ENCODE data around the gene ATP5PF.
A peak's percentile ranks its signal among the peaks of the same experiment; 100 is the strongest.
"Not testable (repeated sequence)": the region's sequence is repeated elsewhere in the genome, so short reads cannot be mapped to it uniquely, and the experiment has no call there.

Gene ATP5PF, protein sequence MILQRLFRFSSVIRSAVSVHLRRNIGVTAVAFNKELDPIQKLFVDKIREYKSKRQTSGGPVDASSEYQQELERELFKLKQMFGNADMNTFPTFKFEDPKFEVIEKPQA

DNA sequence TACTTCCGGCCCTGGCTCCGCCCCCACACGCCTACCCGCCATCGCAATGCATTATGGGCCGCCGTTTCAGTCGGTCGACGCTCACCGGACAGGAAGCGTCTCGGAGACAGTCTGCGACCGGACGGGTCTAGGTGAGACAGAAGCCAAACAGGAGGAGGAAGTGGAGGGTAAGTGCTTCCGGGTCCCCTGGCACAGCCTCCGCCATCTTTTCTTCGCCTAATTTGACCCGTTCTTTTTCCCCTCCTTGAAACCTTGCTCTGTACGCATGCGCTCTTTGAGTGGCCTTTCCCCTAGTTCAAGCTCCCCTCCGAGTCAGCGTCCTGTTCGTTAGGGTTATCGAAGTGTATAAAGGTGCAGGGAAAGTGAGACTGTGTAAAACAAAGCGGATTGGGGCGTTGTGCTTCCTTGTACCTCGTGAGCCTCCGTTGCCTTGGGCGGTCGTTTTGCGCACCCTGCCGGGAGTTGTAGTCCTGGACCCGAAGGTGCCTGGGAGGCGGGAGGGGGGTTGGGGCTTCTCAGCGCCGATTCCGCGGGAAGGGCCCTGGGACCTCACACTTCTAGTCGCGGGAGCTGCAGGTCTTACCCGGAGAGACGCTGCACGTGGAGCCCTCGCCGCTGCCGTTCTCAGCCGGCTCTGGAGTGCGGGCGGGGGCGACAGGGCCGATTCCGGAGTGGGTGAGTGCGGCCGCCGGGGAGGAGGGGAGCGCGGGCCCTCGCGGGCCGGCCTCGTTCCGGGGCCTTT, at the start of gene ATP5PF, which contains the start of gene GABPA:
Gene ATP5PF, minus strand, starts transcription at position 1 of the 742 bp plus-strand sequence. CDS start 5,110 bp downstream, outside the sequence.
Gene GABPA, plus strand, starts transcription at position 69 of the 742 bp plus-strand sequence. CDS start 6,627 bp downstream, outside the sequence.
- peak; percentile 100 for DNase-seq (ENCODE audit: low read depth)

DNA sequence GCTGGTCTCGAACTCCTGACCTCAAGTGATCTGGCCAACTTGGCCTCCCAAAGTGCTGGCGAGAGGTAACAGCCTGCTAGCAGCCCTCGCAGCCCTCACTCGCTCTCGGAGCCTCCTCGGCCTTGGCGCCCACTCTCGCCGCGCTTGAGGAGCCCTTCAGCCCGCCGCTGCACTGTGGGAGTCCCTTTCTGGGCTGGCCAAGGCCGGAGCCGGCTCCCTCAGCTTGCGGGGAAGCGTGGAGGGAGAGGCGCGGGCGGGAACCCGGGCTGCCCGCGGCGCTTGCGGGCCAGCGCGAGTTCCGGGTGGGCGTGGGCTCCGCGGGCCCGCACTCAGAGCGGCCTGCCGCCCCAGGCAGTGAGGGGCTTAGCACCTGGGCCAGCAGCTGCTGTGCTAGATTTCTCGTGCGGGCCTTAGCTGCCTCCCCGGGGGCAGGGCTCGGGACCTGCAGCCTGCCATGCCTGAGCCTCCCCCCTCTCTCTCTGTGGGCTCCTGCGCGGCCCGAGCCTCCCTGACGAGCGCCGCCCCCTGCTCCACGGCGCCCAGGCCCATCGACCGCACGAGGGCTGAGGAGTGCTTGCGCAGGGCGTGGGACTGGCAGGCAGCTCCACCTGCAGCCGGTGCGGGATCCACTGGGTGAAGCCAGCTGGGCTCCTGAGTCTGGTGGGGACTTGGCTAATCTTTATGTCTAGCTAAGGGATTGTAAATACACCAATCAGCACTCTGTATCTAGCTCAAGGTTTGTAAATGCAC, 43.6 kb upstream of the ATP5PF start:
- DNase-seq (ENCODE audit: low read depth) = not testable (repeated sequence)

DNA sequence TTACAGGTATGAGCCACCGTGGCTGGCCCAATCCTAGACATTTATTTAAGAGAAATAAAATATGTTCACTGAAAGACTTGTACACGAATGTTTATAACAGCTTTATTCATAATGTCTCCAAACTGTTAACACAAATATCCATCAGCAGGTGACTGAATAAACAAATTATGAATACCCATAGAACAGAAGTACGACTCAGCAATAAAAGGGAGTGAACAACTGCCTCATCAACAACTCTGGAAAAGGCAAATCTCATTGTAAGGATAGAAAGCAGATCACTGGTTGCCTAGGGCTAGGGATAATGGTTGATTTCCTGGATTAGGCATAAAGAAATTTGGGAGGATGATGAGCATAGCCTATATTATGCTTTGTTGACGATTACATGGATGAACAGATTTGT, 41.7 kb upstream of the ATP5PF start:
- DNase-seq (ENCODE audit: low read depth) = no peak

- DNase-seq (ENCODE audit: low read depth) = no peak
Measured at GRCh38 chr21:25772686-25773085, 38.0 kb upstream of the ATP5PF start.

- DNase-seq (ENCODE audit: low read depth) = no peak
Measured at GRCh38 chr21:25767921-25768320, 33.2 kb upstream of the ATP5PF start.

GRCh38 chr21:25764065-25764464, 29.4 kb upstream of the ATP5PF start:
- no peak for DNase-seq (ENCODE audit: low read depth)

DNA sequence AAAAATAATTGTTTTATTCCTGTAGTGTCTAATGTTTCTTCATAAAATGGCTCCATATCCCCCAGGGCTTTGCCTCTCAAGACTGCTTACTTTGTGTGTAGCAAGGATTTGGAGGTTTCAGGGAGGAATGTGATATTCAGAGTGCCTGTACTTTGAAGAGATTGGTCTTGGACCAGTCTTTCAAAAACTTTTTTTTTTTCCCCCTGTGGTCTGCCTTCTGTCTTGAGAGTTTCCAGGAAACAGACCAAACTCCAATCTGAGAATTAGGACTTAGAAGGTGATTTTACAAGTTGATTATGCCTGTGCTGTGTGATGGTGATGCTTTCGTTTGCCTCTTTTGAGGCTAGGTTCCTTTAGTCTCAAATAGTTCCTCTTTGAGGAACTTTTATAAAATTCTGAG, 26.0 kb upstream of the ATP5PF start:
- DNase-seq (ENCODE audit: low read depth) = no peak

DNA sequence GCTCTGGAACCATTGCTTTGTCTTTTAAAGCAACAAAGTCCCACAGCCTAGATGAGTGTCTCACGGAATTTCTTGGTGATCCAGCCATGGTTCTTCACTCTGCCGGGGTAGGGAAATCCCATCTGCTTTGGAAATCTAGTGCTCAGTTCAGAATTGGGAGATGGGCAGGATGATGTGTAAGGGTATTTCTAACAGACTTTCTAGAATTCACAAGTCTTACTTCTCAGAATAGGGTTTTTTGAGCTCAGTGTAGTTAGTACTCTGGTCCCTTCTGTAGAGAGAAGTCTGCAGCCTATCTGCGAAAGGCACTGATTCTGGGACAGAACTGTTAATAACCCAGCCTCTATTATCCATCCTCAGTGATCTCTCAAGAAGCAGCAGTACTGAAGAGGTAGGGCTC, 25.4 kb upstream of the ATP5PF start:
- no peak for DNase-seq (ENCODE audit: low read depth)

DNA sequence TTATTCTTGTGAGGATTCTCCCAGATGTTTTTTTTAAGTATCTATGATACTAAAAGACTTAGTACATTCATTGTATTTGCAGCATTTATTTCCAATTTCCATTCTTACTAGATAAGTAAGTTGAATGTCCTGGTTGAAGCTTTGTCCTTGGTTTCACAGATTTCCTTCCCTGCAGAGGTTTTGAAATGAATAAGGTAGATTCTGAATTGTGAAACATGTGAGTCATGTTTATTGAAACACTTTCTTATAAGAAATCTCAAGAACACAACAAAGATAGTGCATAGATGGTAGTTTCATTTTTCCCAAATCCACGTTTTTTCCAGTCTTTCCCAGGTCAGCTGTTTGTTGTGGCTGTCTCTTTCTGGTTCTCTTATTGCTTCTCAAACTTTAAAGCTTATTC, 24.9 kb upstream of the ATP5PF start:
- no peak for DNase-seq (ENCODE audit: low read depth)

- DNase-seq (ENCODE audit: low read depth) = no peak
Measured at GRCh38 chr21:25757531-25757930, 22.8 kb upstream of the ATP5PF start.

- DNase-seq (ENCODE audit: low read depth) = no peak
Measured at GRCh38 chr21:25756190-25756932, 21.7 kb upstream of the ATP5PF start.

GRCh38 chr21:25752416-25752815, 17.7 kb upstream of the ATP5PF start:
- no peak for DNase-seq (ENCODE audit: low read depth)

DNA sequence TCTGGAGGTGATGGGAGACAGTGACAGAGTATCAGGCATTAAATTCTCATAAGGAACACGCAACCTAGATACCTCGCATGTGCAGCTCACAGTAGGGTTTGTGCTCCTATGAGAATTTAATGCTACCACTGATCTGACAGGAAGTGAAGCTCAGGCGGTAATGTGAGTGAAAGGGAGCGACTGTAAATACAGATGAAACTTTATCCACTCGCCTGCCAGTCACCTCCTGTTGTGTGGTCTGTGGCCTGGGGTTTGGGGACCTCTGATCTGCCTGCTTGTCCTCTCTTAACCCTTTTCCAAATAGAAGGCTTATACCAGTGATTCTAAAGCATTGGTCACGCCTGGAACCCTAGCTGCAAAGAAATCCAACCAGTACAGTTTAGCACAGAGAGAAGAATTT, 15.4 kb upstream of the ATP5PF start:
- no peak for DNase-seq (ENCODE audit: low read depth)

DNA sequence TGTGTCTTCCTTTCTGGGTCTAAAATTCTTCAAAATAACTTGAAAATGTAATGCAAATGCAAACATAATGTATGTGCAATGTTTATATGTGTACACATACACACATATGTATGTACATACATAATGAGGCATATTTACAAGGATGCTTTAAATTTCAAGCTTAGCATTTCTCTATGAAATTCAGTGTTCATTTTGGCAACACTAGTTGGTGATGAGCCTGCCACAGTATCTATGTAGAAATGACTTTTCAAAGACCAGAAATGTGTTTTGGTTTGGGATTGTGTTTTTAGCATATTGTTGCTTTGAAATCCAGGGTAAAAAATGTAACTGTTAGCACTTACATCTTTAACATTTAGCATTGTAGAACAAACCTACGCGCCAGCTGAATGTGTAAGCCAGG, 10.2 kb upstream of the ATP5PF start:
- DNase-seq (ENCODE audit: low read depth) = no peak

DNA sequence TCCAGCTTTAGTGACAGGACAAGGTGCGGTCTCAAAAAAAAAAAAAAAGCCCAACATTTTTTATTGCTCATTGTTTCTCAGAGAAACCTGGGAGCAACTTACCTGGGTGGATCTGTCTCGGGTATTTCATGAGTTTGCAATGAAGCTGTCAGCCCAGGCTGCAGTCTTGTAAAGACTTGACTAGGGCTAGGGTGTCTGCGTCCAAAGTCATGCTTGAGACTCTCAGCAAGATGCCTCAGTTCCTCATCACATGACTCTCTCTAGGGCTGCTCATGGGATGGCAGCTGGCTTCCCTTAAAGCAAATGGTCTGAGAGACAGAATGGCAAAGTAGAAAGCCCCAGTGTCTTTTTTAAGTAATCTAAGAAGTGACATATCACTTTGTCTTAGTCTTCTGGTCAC, 8.2 kb upstream of the ATP5PF start:
- no peak for DNase-seq (ENCODE audit: low read depth)

GRCh38 chr21:25737421-25737820, 2.7 kb upstream of the ATP5PF start:
- no peak for DNase-seq (ENCODE audit: low read depth)

GRCh38 chr21:25735646-25736597, 1.2 kb upstream of the ATP5PF start:
- no peak for DNase-seq (ENCODE audit: low read depth)

DNA sequence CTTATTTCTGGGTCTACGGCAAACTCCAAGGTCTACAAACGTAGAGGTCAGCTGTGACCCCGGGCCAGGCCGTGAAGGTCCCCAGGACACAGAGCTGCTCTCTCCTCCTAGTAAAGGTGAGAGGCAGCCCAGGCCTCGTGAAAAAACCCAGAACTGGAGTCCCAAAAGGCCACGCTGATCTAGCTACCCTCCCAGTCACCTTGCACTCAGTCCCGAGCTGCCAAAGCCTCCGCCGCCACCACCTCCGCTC, 125 bp downstream of the ATP5PF start:
- DNase-seq (ENCODE audit: low read depth) = no peak

- DNase-seq (ENCODE audit: low read depth) = no peak
Measured at GRCh38 chr21:25733859-25734653, 648 bp downstream of the ATP5PF start.

- no peak for DNase-seq (ENCODE audit: low read depth)
Measured at GRCh38 chr21:25732091-25732760, 2.5 kb downstream of the ATP5PF start.
